Measurements from ENCODE around the gene DAAM1.

DNA sequence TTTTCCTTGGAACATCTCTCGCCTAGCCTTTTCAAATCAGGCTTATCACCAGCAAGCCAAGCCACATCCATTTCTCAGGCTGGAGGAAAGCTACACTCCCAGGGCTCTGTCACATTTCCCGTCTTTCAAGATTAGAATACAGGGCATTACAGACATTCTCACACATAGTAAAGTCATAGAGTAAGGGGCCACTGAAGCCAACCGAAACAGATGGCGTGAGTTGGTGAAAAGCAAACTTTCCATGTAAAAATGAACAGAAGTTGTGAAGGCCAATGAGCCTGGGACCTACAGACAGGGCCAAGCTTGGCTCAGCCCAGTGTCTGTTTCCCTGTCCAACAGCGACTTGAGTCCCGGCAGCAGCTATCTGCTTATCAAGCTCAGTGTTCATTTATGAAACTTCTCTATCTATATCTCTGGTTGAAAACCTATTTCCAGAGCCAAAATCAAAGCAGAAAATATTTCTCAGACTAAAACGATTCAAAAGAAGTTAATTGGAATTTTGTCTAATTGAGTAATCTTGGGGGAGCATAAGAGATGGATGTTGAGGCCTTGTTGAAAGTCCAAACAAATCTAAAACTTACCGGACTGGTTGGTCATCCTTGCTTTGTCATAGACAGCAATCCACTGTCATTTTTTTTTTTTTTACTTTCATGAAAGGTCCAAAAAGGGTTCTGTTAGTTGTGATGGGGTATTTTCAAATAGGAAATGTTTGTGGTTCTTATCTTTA is 105.6 kb downstream of the DAAM1 start:
- TF ChIP-seq, protein P1, sequence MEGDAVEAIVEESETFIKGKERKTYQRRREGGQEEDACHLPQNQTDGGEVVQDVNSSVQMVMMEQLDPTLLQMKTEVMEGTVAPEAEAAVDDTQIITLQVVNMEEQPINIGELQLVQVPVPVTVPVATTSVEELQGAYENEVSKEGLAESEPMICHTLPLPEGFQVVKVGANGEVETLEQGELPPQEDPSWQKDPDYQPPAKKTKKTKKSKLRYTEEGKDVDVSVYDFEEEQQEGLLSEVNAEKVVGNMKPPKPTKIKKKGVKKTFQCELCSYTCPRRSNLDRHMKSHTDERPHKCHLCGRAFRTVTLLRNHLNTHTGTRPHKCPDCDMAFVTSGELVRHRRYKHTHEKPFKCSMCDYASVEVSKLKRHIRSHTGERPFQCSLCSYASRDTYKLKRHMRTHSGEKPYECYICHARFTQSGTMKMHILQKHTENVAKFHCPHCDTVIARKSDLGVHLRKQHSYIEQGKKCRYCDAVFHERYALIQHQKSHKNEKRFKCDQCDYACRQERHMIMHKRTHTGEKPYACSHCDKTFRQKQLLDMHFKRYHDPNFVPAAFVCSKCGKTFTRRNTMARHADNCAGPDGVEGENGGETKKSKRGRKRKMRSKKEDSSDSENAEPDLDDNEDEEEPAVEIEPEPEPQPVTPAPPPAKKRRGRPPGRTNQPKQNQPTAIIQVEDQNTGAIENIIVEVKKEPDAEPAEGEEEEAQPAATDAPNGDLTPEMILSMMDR (IDR thresholded peaks at IDR 0.05): no peak
- TF ChIP-seq EZH2phosphoT487 (IDR thresholded peaks at IDR 0.05) (no peak), EZH2 (IDR thresholded peaks at IDR 0.05) (no peak)
